Loucy (cell line): ENCODE measurements around the gene SLC35F1.

Source experiments
- CTCF ChIP-seq: fragments of 200-600 bp; sonication (generic); conservative IDR thresholded peaks from 2 replicates; pipeline ENCODE4 v1.5.1; 2014; ENCODE audit warnings: mild to moderate bottlenecking, antibody characterized with exemption, low read length
- EZH2phosphoT487 ChIP-seq: fragments of 200-600 bp; IDR thresholded peaks from 2 replicates; pipeline ENCODE4 v1.6.1; 2018; ENCODE audit warnings: antibody characterized with exemption, mild to moderate bottlenecking, moderate library complexity, borderline replicate concordance

GRCh38 chr6:118163542-118163941, 256.5 kb downstream of the SLC35F1 start:
- TF ChIP-seq CTCF (no peak), EZH2phosphoT487 (no peak)
